H1 (cell line): Measurements from ENCODE around the gene USP49. TPM values are rescaled to one million over a fixed set of nuclear protein-coding genes. Genes with fewer than 3 reads are reported as not detected.

Experiments used
- ATF3 ChIP-seq: IDR thresholded peaks from 2 replicates; pipeline ENCODE4 v1.6.1; 2011; ENCODE audit warnings: low read depth, mild to moderate bottlenecking, low read length; ENCODE audit not compliant: insufficient read depth
- CTCF ChIP-seq, 3 experiments: IDR thresholded peaks; 1 replicate in 2 of 3; 2 replicates in 1 of 3; pipeline versions ENCODE4 v1.5.1 to v1.6.1; 2011; ENCODE audit warnings: low read length in 3 of 3, mild to moderate bottlenecking in 3 of 3, inconsistent platforms in 2 of 3, low read depth in 1 of 3, moderate library complexity in 1 of 3; ENCODE audit not compliant: insufficient read depth in 1 of 3; ENCODE audit errors: control extremely low read depth in 1 of 3
- HDAC6 ChIP-seq: IDR thresholded peaks from one replicate; pipeline ENCODE4 v1.7.1; 2012; ENCODE audit warnings: low read depth, mild to moderate bottlenecking, inconsistent platforms, low read length, moderate library complexity
- POU5F1 ChIP-seq: IDR thresholded peaks from 2 replicates; pipeline ENCODE4 v1.6.1; 2011; ENCODE audit warnings: low read depth, mild to moderate bottlenecking, low read length, moderate library complexity
- RFX5 ChIP-seq: IDR thresholded peaks from 2 replicates; pipeline ENCODE4 v1.6.1; 2011; ENCODE audit warnings: low read depth, low read length, improper control_type of control experiment, borderline replicate concordance
- SUZ12 ChIP-seq: fragments of 200-600 bp; sonication (generic); IDR thresholded peaks from 2 replicates; pipeline ENCODE4 v1.6.1; 2012; ENCODE audit warnings: mild to moderate bottlenecking, inconsistent platforms, low read length, moderate library complexity, mixed read lengths
- TEAD4 ChIP-seq: IDR thresholded peaks from 2 replicates; pipeline ENCODE4 v1.6.1; 2012; ENCODE audit warnings: low read depth, low read length, inconsistent platforms, mixed read lengths
- polyA plus RNA-seq, 7 experiments: library from polyadenylated mRNA; depleted of rRNA in 3 of 7; stranded (reverse) in 5 of 7; unstranded in 2 of 7; fragments of >200 nt in 5 of 7; fragments of 200-250 nt in 2 of 7; gene quantifications; 1 replicate in 5 of 7; 2 replicates in 1 of 7; 4 replicates in 1 of 7; pipeline versions ENCODE4 v1.2.1 to v1.2.3, GENCODE V29; 2011 to 2013; ENCODE audit warnings: missing spikeins in 2 of 7, mixed read lengths in 2 of 7
- total RNA-seq: library from RNA; stranded (reverse); fragmentation: NEBNext Ultra II Directional; extraction: Animal tissue kit (Norgen Biotek cat#: 25700); gene quantifications from 2 replicates; pipeline ENCODE4 v1.2.1, GENCODE V29; 2021
- TF ChIP-seq, protein P1 (sequence below): IDR thresholded peaks from 2 replicates; pipeline ENCODE4 v1.6.1; 2011; ENCODE audit warnings: low read length, improper control_type of control experiment

USP49 gene
- total and polyA plus RNA-seq, 2 of the 8 experiments (the other 6 are each of a cell fraction or from before 2014, with no cell fraction given) = 6.9 to 24.4 TPM

DNA sequence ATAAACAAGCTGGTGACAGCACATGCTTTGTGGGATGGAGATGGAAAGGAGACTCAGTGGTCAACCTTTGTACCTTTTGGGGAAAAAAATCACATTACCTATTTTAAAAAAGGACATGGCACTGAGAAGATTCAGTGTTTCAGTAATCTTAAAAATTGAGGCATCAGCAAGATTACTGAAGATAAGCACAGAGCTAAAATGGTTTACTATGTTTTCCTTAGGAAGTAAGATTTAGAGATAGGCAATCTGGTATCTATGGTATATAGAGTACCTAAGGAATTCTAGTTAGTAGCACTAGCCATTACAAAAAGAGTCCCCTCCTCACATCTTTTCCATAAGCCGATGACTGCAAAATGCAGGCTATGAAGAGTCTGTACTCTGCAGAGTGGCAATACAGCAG, 72.0 kb downstream of the USP49 start (continued):
- TF ChIP-seq CTCF (IDR thresholded peaks at IDR 0.05; ENCODE audit: control extremely low read depth in 1 of 3, insufficient read depth in 1 of 3, low read depth in 1 of 3, low read length in 3 of 3) (no peak), HDAC6 (no peak), ATF3 (no peak), POU5F1 (no peak), TEAD4 (no peak), SUZ12 (no peak), RFX5 (no peak)
- TF ChIP-seq, protein P1, sequence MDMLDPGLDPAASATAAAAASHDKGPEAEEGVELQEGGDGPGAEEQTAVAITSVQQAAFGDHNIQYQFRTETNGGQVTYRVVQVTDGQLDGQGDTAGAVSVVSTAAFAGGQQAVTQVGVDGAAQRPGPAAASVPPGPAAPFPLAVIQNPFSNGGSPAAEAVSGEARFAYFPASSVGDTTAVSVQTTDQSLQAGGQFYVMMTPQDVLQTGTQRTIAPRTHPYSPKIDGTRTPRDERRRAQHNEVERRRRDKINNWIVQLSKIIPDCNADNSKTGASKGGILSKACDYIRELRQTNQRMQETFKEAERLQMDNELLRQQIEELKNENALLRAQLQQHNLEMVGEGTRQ = no peak
